HL-60 (cell line): ENCODE results near the gene CLTA.
A peak's percentile ranks its signal among the peaks of the same experiment; 100 is the strongest.

Experiments
- DNase-seq, 2 experiments: peaks; one replicate each; pipeline ENCODE4 v3.0.0-alpha.2; 2010 to 2020; ENCODE audit warnings: low read depth in 1 of 2, low spot score in 1 of 2
- H3K27ac ChIP-seq: fragments of 250-450 bp; sonication (Bioruptor Pico); replicated peaks from 2 replicates; pipeline ENCODE4 v1.5.1; 2020; ENCODE audit warnings: mild to moderate bottlenecking, moderate library complexity
- H3K27me3 ChIP-seq: fragments of 250-450 bp; sonication (Bioruptor Pico); 2 replicates; pipeline ENCODE4 v1.5.1; 2021; ENCODE audit warnings: mild to moderate bottlenecking, moderate library complexity; ENCODE audit not compliant: insufficient read depth, poor library complexity, severe bottlenecking
- H3K4me3 ChIP-seq: replicated peaks from 2 replicates; pipeline ENCODE4 v1.5.1; 2011; ENCODE audit warnings: mild to moderate bottlenecking, control low read depth, low read length; ENCODE audit not compliant: insufficient read depth
- GABPA ChIP-seq: IDR thresholded peaks from 2 replicates; pipeline ENCODE4 v1.6.1; 2012; ENCODE audit warnings: low read depth
- POLR2AphosphoS5 ChIP-seq: IDR thresholded peaks from 2 replicates; pipeline ENCODE4 v1.6.1; 2012; ENCODE audit warnings: low read depth
- SPI1 ChIP-seq: IDR thresholded peaks from 2 replicates; pipeline ENCODE4 v1.6.1; 2012; ENCODE audit warnings: low read depth, mild to moderate bottlenecking, borderline replicate concordance
- TF ChIP-seq, protein P1 (sequence below): IDR thresholded peaks from one replicate; pipeline ENCODE4 v1.5.1; 2011; ENCODE audit warnings: low read length, control low read depth, inconsistent platforms; ENCODE audit not compliant: insufficient read depth
- TF ChIP-seq, protein P2 (sequence below): IDR thresholded peaks from 2 replicates; pipeline ENCODE4 v1.6.1; 2012; ENCODE audit warnings: low read depth; ENCODE audit not compliant: insufficient replicate concordance

CLTA gene

DNA sequence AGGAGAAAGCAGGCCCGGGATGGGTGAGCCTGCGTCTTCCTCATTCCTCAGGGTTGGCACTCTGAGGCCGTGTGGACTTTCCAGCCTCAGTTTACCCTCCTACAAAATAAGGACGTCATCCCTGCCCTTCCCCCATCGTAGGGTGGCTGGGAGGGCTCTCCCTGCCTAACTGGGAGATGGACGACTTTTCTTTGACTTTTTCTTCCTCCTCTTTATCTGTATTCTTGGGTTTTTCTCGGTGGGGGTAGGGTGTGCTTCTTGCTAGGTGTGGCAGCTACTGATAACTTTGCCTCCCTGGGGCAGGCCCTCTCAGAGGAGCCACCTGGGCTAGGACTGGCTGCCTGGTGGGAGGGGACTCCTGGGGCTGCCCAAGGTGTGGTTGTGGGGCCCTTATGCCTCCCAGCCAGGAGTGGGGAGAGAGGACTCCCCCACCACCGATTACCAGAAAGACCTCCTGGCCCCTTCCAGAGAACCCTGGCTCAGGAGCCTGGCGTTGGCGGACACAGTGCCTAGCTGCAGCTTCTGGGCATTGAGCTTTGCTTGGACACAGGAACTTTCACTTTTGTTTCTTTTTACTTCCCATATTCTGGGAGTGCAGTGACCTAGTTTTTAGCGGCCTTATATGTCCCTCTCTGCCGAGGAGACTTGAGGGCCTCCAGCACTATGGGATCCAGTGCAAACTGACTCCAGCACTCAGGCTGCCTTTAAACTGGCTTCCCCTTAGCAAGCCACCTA lies 48.0 kb upstream of the CLTA start:
- TF ChIP-seq POLR2AphosphoS5 (0 out of 2 replicates have a peak, but pooled peaks have one; percentile 10), SPI1 (no peak)
- peak in 1 of 2 experiments; percentile 47 for DNase-seq
- Histone ChIP-seq H3K27ac (peak overlapping the region; percentile 67), H3K4me3 (0 out of 2 replicates have a peak overlapping the region, but pooled peaks have one; percentile 2), H3K27me3 (no peaks in the 10 kb centered on the region)

DNA sequence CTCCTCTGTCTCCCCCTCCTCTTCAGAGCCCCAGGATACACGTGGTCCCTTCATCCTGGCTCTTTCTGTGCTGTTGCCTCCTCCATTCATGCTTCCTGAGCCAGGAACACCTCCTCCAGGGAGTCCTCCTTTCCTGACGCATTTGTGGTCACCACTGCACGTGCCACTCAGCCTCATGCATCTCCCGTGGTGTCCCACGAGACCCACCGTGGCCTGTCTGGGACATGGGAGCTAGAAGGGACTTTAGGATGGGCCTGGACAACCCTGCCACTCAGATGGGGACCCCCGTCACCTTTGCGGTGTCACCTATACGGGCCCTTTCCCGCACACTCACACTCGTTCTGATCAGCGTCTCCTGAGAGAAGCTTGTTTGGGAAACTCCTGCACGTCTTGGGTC lies 47.5 kb upstream of the CLTA start:
- no peak for DNase-seq
- Histone ChIP-seq H3K27ac (peak overlapping the region; percentile 67), H3K4me3 (no peak overlapping the region), H3K27me3 (no peaks in the 10 kb centered on the region)
- TF ChIP-seq GABPA (no peak), POLR2AphosphoS5 (0 out of 2 replicates have a peak, but pooled peaks have one; percentile 1), SPI1 (no peak)
- TF ChIP-seq, protein P1, sequence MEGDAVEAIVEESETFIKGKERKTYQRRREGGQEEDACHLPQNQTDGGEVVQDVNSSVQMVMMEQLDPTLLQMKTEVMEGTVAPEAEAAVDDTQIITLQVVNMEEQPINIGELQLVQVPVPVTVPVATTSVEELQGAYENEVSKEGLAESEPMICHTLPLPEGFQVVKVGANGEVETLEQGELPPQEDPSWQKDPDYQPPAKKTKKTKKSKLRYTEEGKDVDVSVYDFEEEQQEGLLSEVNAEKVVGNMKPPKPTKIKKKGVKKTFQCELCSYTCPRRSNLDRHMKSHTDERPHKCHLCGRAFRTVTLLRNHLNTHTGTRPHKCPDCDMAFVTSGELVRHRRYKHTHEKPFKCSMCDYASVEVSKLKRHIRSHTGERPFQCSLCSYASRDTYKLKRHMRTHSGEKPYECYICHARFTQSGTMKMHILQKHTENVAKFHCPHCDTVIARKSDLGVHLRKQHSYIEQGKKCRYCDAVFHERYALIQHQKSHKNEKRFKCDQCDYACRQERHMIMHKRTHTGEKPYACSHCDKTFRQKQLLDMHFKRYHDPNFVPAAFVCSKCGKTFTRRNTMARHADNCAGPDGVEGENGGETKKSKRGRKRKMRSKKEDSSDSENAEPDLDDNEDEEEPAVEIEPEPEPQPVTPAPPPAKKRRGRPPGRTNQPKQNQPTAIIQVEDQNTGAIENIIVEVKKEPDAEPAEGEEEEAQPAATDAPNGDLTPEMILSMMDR: no peak
- TF ChIP-seq, protein P2, sequence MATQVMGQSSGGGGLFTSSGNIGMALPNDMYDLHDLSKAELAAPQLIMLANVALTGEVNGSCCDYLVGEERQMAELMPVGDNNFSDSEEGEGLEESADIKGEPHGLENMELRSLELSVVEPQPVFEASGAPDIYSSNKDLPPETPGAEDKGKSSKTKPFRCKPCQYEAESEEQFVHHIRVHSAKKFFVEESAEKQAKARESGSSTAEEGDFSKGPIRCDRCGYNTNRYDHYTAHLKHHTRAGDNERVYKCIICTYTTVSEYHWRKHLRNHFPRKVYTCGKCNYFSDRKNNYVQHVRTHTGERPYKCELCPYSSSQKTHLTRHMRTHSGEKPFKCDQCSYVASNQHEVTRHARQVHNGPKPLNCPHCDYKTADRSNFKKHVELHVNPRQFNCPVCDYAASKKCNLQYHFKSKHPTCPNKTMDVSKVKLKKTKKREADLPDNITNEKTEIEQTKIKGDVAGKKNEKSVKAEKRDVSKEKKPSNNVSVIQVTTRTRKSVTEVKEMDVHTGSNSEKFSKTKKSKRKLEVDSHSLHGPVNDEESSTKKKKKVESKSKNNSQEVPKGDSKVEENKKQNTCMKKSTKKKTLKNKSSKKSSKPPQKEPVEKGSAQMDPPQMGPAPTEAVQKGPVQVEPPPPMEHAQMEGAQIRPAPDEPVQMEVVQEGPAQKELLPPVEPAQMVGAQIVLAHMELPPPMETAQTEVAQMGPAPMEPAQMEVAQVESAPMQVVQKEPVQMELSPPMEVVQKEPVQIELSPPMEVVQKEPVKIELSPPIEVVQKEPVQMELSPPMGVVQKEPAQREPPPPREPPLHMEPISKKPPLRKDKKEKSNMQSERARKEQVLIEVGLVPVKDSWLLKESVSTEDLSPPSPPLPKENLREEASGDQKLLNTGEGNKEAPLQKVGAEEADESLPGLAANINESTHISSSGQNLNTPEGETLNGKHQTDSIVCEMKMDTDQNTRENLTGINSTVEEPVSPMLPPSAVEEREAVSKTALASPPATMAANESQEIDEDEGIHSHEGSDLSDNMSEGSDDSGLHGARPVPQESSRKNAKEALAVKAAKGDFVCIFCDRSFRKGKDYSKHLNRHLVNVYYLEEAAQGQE: no peak

DNA sequence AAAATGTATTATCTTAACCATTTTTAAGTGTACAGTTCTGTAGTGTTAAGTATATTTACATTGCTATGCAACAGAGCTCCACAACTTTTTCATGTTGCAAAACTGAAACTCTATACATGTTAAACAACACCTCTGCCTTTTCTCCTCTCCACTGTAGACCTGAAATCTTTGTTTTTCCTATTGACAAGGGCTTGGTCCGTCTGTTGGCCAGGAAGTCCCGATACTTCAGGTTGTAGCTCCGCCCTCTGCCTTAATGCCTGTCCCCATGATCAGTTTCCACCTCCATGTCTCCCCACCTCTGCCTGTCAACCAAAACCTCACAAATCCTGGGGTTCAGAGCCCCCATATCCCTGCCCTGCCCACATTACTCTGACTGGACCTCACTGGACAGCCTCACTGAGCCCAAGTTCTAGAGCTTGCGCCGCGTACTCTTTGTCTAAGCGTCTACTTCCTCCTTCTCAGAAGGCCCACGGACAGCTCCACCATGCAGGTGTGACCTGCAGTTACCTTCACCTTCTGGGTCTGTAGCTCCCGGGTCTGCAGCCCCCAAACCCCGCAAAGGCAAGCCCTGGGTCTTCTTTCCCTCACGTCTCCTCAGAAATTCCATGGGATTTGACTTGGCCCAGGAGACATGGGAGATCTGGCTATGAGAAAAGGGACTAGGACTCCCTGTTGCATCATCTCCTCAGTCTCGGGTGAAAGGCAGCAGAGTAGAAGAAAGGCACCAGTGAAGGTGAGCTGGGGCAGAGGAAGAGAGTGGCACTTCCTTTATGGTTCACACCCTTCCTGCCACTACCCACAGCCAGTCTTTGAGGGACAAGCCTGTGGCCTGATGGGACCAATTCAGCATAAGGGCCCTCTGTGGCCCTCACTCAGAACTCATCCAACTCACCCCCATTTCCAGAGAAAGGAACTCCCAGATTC lies 46.1 kb upstream of the CLTA start:
- TF ChIP-seq, protein P1: no peak
- TF ChIP-seq SPI1 (no peak), GABPA (no peak; the same call in 1 of the 2 replicates), POLR2AphosphoS5 (no peak)
- TF ChIP-seq, protein P2: no peak
- peak overlapping the region; percentile 67 for H3K27ac ChIP-seq
- H3K27me3 ChIP-seq: no peaks in the 10 kb centered on the region
- DNase-seq: peak in 1 of 2 experiments; percentile 72
- no peak overlapping the region for H3K4me3 ChIP-seq

DNA sequence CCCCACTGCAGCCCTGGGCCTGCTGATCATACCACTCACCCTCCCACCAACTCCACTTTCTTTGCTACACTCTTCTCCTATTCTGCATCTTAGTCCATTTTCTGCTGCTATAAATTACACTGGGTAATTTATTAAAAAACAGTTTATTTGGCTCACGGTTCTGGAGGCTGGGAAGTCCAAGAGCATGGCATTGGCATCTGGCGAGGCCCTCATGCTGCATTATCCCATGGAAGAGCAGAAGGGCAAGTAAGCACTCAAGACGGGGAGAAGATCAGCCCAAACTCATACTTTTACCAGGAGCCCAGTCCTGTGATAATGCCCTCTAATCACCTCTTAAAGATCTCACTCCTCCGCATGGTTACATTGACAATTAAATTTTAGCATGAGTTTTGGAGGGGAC lies 44.8 kb upstream of the CLTA start:
- H3K27me3 ChIP-seq: no peaks in the 10 kb centered on the region
- TF ChIP-seq SPI1 (no peak), POLR2AphosphoS5 (no peak), GABPA (no peak)
- TF ChIP-seq, protein P1: no peak
- TF ChIP-seq, protein P2: no peak
- DNase-seq: no peak
- H3K4me3 ChIP-seq: no peak overlapping the region
- H3K27ac ChIP-seq: no peak overlapping the region
